Measurements from ENCODE around the gene HSD17B14.

GRCh38 chr19:48826606-48827020, 9.7 kb downstream of the HSD17B14 start:
- TF ChIP-seq, protein P1, sequence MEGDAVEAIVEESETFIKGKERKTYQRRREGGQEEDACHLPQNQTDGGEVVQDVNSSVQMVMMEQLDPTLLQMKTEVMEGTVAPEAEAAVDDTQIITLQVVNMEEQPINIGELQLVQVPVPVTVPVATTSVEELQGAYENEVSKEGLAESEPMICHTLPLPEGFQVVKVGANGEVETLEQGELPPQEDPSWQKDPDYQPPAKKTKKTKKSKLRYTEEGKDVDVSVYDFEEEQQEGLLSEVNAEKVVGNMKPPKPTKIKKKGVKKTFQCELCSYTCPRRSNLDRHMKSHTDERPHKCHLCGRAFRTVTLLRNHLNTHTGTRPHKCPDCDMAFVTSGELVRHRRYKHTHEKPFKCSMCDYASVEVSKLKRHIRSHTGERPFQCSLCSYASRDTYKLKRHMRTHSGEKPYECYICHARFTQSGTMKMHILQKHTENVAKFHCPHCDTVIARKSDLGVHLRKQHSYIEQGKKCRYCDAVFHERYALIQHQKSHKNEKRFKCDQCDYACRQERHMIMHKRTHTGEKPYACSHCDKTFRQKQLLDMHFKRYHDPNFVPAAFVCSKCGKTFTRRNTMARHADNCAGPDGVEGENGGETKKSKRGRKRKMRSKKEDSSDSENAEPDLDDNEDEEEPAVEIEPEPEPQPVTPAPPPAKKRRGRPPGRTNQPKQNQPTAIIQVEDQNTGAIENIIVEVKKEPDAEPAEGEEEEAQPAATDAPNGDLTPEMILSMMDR (IDR thresholded peaks at IDR 0.05) = 0 out of 2 replicates have a peak, but pooled peaks have one; percentile 24
- TF ChIP-seq CHD2 (IDR thresholded peaks at IDR 0.05; ENCODE audit: low read length, partially characterized antibody) (no peak), RFX5 (IDR thresholded peaks at IDR 0.05; ENCODE audit: low read length) (no peak)
